RWPE2 (cell line): ENCODE data around the gene GKN2.
A peak's percentile ranks its signal among the peaks of the same experiment; 100 is the strongest.

Experiments
- ATAC-seq: fragments of 200-7000 bp; cut with Tn5 transposase; 3 replicates; pipeline ENCODE4 v1.9.1; 2021; ENCODE audit warnings: low read depth
- DNase-seq: peaks from one replicate; pipeline ENCODE4 v3.0.0-alpha.2; 2020; ENCODE audit warnings: low spot score
- H3K27ac ChIP-seq: fragments of 450-650 bp; 2 replicates; pipeline ENCODE4 v1.5.1; 2017; ENCODE audit warnings: mild to moderate bottlenecking; ENCODE audit not compliant: poor library complexity, severe bottlenecking
- H3K27me3 ChIP-seq: fragments of 250-450 bp; sonication (Bioruptor Pico); 2 replicates; pipeline ENCODE4 v1.5.1; 2021; ENCODE audit warnings: mild to moderate bottlenecking, moderate library complexity; ENCODE audit not compliant: insufficient read depth, poor library complexity, severe bottlenecking
- H3K36me3 ChIP-seq: fragments of 250-450 bp; sonication (Bioruptor Pico); 2 replicates; pipeline ENCODE4 v1.5.1; 2020; ENCODE audit warnings: low read depth, mild to moderate bottlenecking, moderate library complexity
- H3K4me1 ChIP-seq: fragments of 250-450 bp; sonication (Bioruptor Pico); 2 replicates; pipeline ENCODE4 v1.5.1; 2021; ENCODE audit warnings: mild to moderate bottlenecking, moderate library complexity; ENCODE audit not compliant: insufficient read depth, poor library complexity, severe bottlenecking
- H3K4me3 ChIP-seq: fragments of 250-450 bp; sonication (Bioruptor Pico); 2 replicates; pipeline ENCODE4 v1.5.1; 2021; ENCODE audit warnings: mild to moderate bottlenecking, moderate library complexity; ENCODE audit not compliant: severe bottlenecking
- H3K9me3 ChIP-seq: fragments of 250-450 bp; sonication (Bioruptor Pico); 2 replicates; pipeline ENCODE4 v1.5.1; 2021; ENCODE audit warnings: mild to moderate bottlenecking, moderate library complexity; ENCODE audit not compliant: severe bottlenecking
- TF ChIP-seq, protein P1 (sequence below): fragments of 450-650 bp; IDR thresholded peaks from one replicate; pipeline ENCODE4 v1.5.1; 2017; ENCODE audit warnings: mild to moderate bottlenecking, moderate library complexity; ENCODE audit not compliant: poor library complexity, severe bottlenecking

The GKN2 gene

DNA sequence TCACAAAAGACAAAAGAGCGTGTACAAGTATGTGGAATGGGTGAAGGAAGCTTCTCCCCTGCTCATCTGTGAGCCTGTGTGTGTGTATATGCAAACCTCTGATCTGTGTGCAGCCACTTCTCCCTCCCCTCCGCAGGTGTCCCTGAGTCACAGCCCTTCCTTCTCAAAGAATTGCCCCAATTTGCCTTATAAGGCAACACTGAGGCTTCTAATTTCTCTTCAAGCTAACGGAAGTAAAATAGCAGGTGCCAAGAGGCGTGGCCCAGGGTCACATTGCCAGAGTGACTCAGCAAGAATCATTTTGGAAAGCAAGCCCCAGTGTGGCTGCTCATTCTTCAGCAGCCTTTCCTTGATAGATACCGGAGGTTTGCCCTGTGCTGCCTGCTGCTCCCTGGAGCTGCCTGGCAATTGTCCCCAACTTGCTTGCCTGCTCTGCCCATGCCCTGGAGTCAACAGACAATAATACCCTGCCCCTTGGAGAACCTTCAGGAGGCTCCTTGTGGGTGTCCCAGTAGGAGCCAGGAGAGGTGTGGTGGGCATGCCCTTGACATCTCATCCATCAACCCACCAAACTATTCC, 44.2 kb downstream of the GKN2 start:
- Histone ChIP-seq H3K27ac (peak overlapping the region; percentile 10), H3K4me1 (peaks cover 6% of the 10 kb centered on the region), H3K9me3 (no peaks in the 10 kb centered on the region), H3K36me3 (no peaks in the 10 kb centered on the region), H3K27me3 (no peaks in the 10 kb centered on the region), H3K4me3 (no peak overlapping the region)
- DNase-seq (peak; percentile 77), ATAC-seq (peak; percentile 97)
- TF ChIP-seq, protein P1, sequence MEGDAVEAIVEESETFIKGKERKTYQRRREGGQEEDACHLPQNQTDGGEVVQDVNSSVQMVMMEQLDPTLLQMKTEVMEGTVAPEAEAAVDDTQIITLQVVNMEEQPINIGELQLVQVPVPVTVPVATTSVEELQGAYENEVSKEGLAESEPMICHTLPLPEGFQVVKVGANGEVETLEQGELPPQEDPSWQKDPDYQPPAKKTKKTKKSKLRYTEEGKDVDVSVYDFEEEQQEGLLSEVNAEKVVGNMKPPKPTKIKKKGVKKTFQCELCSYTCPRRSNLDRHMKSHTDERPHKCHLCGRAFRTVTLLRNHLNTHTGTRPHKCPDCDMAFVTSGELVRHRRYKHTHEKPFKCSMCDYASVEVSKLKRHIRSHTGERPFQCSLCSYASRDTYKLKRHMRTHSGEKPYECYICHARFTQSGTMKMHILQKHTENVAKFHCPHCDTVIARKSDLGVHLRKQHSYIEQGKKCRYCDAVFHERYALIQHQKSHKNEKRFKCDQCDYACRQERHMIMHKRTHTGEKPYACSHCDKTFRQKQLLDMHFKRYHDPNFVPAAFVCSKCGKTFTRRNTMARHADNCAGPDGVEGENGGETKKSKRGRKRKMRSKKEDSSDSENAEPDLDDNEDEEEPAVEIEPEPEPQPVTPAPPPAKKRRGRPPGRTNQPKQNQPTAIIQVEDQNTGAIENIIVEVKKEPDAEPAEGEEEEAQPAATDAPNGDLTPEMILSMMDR, result no peak

DNA sequence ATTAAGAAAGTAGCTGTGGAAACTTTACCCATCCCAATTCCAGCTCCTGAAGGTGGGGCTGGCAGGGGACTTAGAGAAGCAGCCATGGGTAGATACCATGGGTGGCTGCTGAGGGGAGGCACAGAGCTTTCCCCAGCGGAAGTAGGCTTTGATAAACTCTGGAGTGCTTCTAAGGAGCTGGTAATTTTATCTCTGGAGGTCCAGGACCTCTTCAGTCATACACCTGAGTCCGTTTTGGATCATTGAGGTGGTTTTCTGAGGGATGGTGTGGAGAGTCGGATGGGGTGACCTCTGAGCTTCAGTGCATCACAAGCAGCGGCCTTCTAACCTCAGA, 44.8 kb downstream of the GKN2 start:
- ATAC-seq, result no peak
- Histone ChIP-seq H3K27me3 (no peaks in the 10 kb centered on the region), H3K4me1 (peaks cover 6% of the 10 kb centered on the region), H3K4me3 (no peak overlapping the region), H3K36me3 (no peaks in the 10 kb centered on the region), H3K27ac (peak overlapping the region; percentile 10), H3K9me3 (peaks cover 2% of the 10 kb centered on the region)
- TF ChIP-seq, protein P1, result no peak
- no peak for DNase-seq

DNA sequence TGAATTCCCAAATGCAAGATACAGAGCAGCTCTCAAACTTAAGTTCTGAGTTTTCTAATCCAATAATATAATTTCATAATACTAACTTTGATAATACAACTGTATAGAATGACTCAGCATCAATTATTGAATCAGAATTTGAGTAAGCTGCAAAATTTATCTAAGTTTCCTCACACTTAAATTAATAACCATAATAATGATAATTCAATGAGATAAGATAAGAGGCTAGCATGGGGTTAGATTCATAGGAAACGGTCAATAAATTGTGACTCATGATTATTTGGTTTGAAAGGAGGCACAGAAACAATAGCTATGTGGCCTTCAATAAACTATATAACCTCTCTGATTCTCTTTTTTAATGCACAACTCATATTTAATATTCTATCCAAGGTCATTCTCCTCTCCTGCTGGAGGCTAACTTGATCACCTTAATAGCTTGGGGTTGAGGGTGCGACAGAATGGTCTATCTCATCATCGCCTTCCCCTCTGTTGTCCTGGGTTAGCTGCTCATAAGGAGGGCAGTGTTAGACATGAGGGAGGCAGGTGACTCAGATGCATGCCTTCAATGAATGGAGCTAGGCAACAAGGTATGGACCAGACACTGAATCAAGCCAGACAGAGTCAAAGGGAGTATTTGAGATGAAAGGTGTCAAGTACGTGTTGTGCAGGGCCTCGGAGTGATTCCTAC, 45.3 kb downstream of the GKN2 start:
- Histone ChIP-seq H3K4me1 (peaks cover 6% of the 10 kb centered on the region), H3K27ac (no peak overlapping the region), H3K36me3 (no peaks in the 10 kb centered on the region), H3K9me3 (peaks cover 7% of the 10 kb centered on the region), H3K4me3 (no peak overlapping the region), H3K27me3 (no peaks in the 10 kb centered on the region)
- TF ChIP-seq, protein P1, result no peak
- DNase-seq (no peak), ATAC-seq (0 out of 3 replicates have a peak, but pooled peaks have one; percentile 19)

DNA sequence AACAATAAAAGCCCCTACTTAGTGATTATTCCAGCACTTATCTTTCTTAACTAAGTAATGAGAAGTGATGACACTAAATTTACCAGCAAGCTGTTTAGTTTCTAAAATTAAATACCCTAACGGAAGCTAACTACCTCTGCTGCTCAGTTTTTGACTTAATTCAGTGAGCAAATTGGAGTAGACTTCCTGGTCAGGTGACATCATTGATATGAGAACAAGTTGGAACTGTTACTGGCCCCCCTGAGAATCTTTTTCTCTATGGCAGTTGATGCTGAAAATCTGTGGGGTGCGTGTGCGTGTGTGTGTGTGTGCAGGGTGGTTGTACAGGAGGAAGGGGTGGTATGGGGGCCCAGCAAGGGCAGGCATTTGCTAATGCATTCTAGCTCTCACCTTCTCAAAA, 46.0 kb downstream of the GKN2 start:
- no peak for DNase-seq
- H3K4me1 ChIP-seq, result peaks cover 6% of the 10 kb centered on the region
- no peak overlapping the region for H3K27ac ChIP-seq
- TF ChIP-seq, protein P1, result no peak
- no peaks in the 10 kb centered on the region for H3K27me3 ChIP-seq
- H3K36me3 ChIP-seq, result no peaks in the 10 kb centered on the region
- ATAC-seq, result no peak
- H3K4me3 ChIP-seq, result no peak overlapping the region
- H3K9me3 ChIP-seq, result peaks cover 8% of the 10 kb centered on the region

DNA sequence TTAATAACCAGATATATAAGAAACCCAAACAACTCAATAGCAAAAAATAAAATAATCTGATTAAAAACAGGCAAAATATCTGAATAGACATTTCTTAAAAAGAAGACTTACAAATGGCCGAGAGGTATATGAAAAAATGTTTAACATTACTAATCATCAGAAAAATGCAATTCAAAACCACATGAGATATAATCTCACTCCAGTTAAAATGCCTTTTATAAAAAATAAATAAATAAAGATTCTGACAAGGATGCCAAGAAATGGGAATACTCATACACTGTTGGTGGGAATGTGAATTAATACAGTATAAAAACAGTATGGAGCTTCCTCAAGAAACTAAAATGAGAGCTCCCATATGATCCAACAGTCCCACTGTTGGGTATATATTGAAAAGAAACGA, 47.6 kb downstream of the GKN2 start:
- DNase-seq (no peak), ATAC-seq (no peak)
- H3K27me3 ChIP-seq, result no peaks in the 10 kb centered on the region
- H3K36me3 ChIP-seq, result no peaks in the 10 kb centered on the region
- H3K4me1 ChIP-seq, result peaks cover 6% of the 10 kb centered on the region
- H3K27ac ChIP-seq, result no peak overlapping the region
- TF ChIP-seq, protein P1, result no peak
- H3K4me3 ChIP-seq, result no peak overlapping the region
- H3K9me3 ChIP-seq, result peaks cover 12% of the 10 kb centered on the region
